NCI-H146 treated with DMSO at 0.1 percent for 48 hours (cell line): ENCODE data around the gene HDAC8.
"Not testable (repeated sequence)": the region's sequence is repeated elsewhere in the genome, so short reads cannot be mapped to it uniquely, and the experiment has no call there.

ENCODE experiments used
- DNase-seq: peaks from one replicate; lab custom pipeline; 2025; ENCODE audit not compliant: unreplicated experiment; lab: John Stamatoyannopoulos, UW

HDAC8 gene

GRCh38 chrX:72330131-72330530 lies 242.5 kb downstream of the HDAC8 start:
- DNase-seq, result no peak

- DNase-seq, result no peak
These were observed 245.9 kb downstream of the HDAC8 start for GRCh38 chrX:72326605-72327300.

- DNase-seq, result not testable (repeated sequence)
These were observed 253.0 kb downstream of the HDAC8 start for GRCh38 chrX:72319651-72320050.

- no peak for DNase-seq
These were observed 255.5 kb downstream of the HDAC8 start for GRCh38 chrX:72317139-72317538.

GRCh38 chrX:72316408-72317110 lies 256.1 kb downstream of the HDAC8 start:
- peak; percentile 50 for DNase-seq

- peak; percentile 4 for DNase-seq
These were observed 257.8 kb downstream of the HDAC8 start for GRCh38 chrX:72314881-72315280.

- DNase-seq, result no peak
These were observed 258.7 kb downstream of the HDAC8 start for GRCh38 chrX:72313707-72314641.

- DNase-seq, result no peak
These were observed 260.2 kb downstream of the HDAC8 start for GRCh38 chrX:72312311-72312940.

GRCh38 chrX:72309297-72310071 lies 263.2 kb downstream of the HDAC8 start:
- DNase-seq, result no peak

- DNase-seq, result peak; percentile 39
These were observed 263.9 kb downstream of the HDAC8 start for GRCh38 chrX:72308566-72309296.

GRCh38 chrX:72308209-72308565 lies 264.5 kb downstream of the HDAC8 start:
- no peak for DNase-seq

GRCh38 chrX:72307646-72308051 lies 265.0 kb downstream of the HDAC8 start:
- no peak for DNase-seq

- DNase-seq, result peak; percentile 63
These were observed 265.6 kb downstream of the HDAC8 start for GRCh38 chrX:72306851-72307645.

- no peak for DNase-seq
These were observed 266.4 kb downstream of the HDAC8 start for GRCh38 chrX:72306085-72306801.

- DNase-seq, result no peak
These were observed 267.2 kb downstream of the HDAC8 start, which contains the start of gene CITED1 for GRCh38 chrX:72305286-72306084. CITED1 (minus strand) TSS chrX:72305914; CDS start chrX:72302869, 3,045 bp downstream.

GRCh38 chrX:72304877-72305276 lies 267.8 kb downstream of the HDAC8 start:
- no peak for DNase-seq

- DNase-seq, result no peak
These were observed 270.9 kb downstream of the HDAC8 start for GRCh38 chrX:72301781-72302180.
